RWPE1 (cell line): Measurements from ENCODE around the gene SPOCK1.

Experiments
- CTCF ChIA-PET: fragments of 350-600 bp; sonication (Branson Sonifier 250); formaldehyde crosslinking; extraction: SDS; loops from one replicate; lab custom pipeline; 2021; lab: Yijun Ruan, JAX
- POLR2A ChIA-PET: fragments of 400-600 bp; formaldehyde crosslinking; extraction: SDS; loops from one replicate; lab custom pipeline; 2020; ENCODE audit warnings: antibody characterized with exemption; ENCODE audit not compliant: low non-redundant PET; lab: Yijun Ruan, JAX
- DNase-seq: peaks from one replicate; pipeline ENCODE4 v3.0.0; 2012; ENCODE audit warnings: low spot score
- H3K27ac ChIP-seq: fragments of 450-650 bp; 2 replicates; pipeline ENCODE4 v1.5.1; 2017
- TF ChIP-seq, protein P1 (sequence below): fragments of 450-650 bp; conservative IDR thresholded peaks from 2 replicates; pipeline ENCODE4 v1.5.1; 2017; ENCODE audit warnings: low read depth, mild to moderate bottlenecking

SPOCK1 gene

DNA sequence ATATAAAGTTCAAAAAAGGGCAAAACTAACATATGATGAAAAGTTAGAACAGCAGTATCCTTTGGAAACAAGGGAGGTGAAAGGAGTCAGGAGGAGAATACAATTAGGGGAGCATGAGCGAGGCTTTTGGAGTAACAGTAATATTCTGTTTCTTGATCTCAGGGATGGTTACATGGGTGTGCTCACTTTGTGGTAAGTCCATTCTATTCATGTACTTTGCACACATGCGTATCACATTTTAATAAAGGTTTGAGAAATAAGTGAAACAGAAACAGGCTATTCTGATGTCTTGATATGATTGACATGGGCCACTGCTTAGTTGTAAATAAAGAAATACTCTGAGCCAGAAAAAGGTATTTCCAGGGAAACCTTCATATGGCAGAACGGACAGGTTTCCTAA is 208.8 kb downstream of the SPOCK1 start:
- TF ChIP-seq, protein P1, sequence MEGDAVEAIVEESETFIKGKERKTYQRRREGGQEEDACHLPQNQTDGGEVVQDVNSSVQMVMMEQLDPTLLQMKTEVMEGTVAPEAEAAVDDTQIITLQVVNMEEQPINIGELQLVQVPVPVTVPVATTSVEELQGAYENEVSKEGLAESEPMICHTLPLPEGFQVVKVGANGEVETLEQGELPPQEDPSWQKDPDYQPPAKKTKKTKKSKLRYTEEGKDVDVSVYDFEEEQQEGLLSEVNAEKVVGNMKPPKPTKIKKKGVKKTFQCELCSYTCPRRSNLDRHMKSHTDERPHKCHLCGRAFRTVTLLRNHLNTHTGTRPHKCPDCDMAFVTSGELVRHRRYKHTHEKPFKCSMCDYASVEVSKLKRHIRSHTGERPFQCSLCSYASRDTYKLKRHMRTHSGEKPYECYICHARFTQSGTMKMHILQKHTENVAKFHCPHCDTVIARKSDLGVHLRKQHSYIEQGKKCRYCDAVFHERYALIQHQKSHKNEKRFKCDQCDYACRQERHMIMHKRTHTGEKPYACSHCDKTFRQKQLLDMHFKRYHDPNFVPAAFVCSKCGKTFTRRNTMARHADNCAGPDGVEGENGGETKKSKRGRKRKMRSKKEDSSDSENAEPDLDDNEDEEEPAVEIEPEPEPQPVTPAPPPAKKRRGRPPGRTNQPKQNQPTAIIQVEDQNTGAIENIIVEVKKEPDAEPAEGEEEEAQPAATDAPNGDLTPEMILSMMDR, result no peak
- no peak overlapping the region for H3K27ac ChIP-seq
- ChIA-PET POLR2A (no interaction called here), CTCF (no interaction called here)
- no peak for DNase-seq

DNA sequence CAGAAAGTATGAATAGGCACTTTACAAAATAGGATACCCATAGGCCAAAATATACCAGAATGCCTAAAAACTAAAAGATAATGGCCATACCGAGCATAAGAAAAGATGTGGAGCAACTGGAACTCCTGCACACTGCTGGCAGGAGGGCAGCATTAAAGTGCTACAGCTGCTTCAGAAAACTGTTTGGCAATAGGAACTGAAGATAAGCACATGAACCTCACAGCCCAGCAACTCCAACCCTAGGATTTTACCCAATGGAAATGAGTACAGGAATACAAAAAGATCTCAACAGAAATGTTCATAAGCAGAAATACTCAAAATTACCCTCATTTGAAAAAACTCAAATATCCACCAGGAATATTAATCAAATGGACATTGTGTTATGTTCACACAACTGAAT is 209.3 kb downstream of the SPOCK1 start:
- ChIA-PET CTCF (no interaction called here), POLR2A (no interaction called here)
- DNase-seq, result no peak
- TF ChIP-seq, protein P1, result no peak
- H3K27ac ChIP-seq, result no peak overlapping the region

GRCh38 chr5:137287569-137287968 is 211.6 kb downstream of the SPOCK1 start:
- CTCF ChIA-PET, result interaction anchor here (0.6 to 1.0 kb wide), 2 partner anchors 38 to 924 kb away, joined by 3 read pairs; no protein-coding TSS in a partner anchor
- POLR2A ChIA-PET, result no interaction called here
- TF ChIP-seq, protein P1, result no peak
- no peak overlapping the region for H3K27ac ChIP-seq
- DNase-seq, result no peak

DNA sequence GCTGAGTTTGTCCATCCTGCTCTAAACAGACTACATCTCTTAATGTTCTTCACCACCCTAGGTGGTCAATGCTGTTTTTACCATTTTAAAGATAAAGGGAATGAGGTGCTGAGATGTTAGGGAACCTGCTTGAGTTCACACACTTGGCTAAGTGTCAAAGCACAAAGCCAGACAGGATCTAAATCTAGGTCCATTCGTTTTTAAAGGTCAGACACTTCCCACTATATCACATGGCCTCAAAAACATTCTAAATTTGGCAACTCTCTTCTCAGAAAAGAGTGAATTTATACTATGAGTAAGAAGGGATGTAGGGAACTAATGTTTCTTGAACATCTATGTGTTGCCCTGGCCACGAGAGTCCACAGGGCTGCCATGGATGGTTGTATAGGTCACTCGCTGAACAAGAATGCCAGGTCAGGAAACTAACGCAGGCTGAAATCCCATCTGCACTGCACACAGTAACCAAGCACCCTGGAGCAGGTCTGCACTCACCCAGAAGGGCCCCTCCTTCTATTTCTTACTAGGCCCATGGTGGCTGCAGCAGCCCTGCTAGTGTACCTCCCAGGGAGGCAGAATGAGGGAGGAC is 213.0 kb downstream of the SPOCK1 start:
- no peak for DNase-seq

DNA sequence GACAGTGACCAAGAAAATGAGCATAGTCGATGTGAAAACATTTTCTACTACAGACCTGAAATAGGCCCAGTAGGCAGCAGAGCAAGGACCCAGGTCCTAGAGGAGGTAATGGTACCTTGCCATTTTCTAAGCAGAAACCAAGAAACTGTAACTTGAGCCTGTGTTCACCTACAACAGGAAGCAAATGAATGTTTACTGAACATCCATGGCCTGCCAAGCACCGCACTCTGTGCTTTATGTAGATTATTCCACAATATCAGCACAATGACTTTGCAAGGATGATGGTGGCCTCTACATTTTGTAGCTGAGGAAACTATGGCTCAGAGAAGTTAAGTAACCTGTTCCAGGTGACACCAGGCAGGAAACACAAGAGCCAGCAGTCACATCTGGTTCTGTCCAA is 215.3 kb downstream of the SPOCK1 start:
- CTCF ChIA-PET, result interaction anchor here (0.7 kb wide), 1 partner anchor 132 kb away, joined by 3 read pairs; no protein-coding TSS in a partner anchor
- no peak overlapping the region for H3K27ac ChIP-seq
- POLR2A ChIA-PET, result no interaction called here
- DNase-seq, result no peak
- TF ChIP-seq, protein P1, result no peak

More for the DNA sequence above, 213.0 kb downstream of the SPOCK1 start:
- ChIA-PET CTCF (no interaction called here), POLR2A (no interaction called here)
- H3K27ac ChIP-seq, result no peak overlapping the region
- TF ChIP-seq, protein P1, result no peak

DNA sequence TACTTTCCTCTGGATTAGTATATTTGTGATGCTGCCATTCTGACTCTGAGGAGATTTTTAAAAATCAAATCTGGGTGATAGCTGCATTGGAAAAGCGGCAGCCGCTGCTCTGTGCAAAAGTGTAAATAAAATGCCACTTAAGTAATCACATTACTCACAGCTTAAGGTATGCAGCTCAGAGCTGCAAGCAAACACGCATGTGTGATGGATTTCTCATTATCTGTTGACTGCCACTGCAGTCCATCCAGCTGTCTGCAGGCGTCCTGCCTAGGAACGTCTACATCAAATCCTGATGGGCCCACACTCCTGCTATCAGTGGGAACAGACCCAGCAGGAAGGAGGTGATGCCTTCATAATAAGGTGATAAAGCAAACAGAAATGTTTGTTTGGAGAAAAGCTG is 216.9 kb downstream of the SPOCK1 start:
- DNase-seq, result peak; percentile 55
- CTCF ChIA-PET, result interaction anchor here (1.1 kb wide), 1 partner anchor 38 kb away, joined by 3 read pairs; no protein-coding TSS in a partner anchor
- TF ChIP-seq, protein P1, result no peak
- POLR2A ChIA-PET, result interaction anchor here (0.6 kb wide), 1 partner anchor 1485 kb away, joined by 3 read pairs; no protein-coding TSS in a partner anchor
- no peak overlapping the region for H3K27ac ChIP-seq
